Neural crest cell (in vitro differentiated cells): Measurements from ENCODE around the gene RHOXF2. TPM values are rescaled to one million over a fixed set of nuclear protein-coding genes. Genes with fewer than 3 reads are reported as not detected.
"Not testable (repeated sequence)": the region's sequence is repeated elsewhere in the genome, so short reads cannot be mapped to it uniquely, and the experiment has no call there.

Source experiments
- DNase-seq: peaks from one replicate; pipeline ENCODE4 v3.0.0; 2021; ENCODE audit warnings: low read depth, mixed read lengths, low spot score
- H3K27ac Mint-ChIP-seq: one replicate; pipeline ENCODE4 v1.8.0; 2021; ENCODE audit warnings: mild to moderate bottlenecking, mixed read lengths; ENCODE audit not compliant: unreplicated experiment
- H3K27me3 Mint-ChIP-seq: 2 replicates; pipeline ENCODE4 v1.8.0; 2021; ENCODE audit warnings: low read depth, mild to moderate bottlenecking, mixed read lengths
- H3K36me3 Mint-ChIP-seq: 2 replicates; pipeline ENCODE4 v1.8.0; 2021; ENCODE audit warnings: low read depth, mild to moderate bottlenecking, mixed read lengths
- H3K4me1 Mint-ChIP-seq: 2 replicates; pipeline ENCODE4 v1.8.0; 2021; ENCODE audit warnings: mixed read lengths
- H3K4me3 Mint-ChIP-seq: one replicate; pipeline ENCODE4 v1.8.0; 2021; ENCODE audit warnings: mild to moderate bottlenecking, mixed read lengths
- H3K9me3 Mint-ChIP-seq: 2 replicates; pipeline ENCODE4 v1.8.0; 2021; ENCODE audit warnings: mixed read lengths
- long read RNA-seq: library from polyadenylated mRNA; unstranded; transcript quantifications from one replicate; pipeline ENCODE4 v2.0.0, GENCODE V29; 2020
- total RNA-seq: library from RNA; stranded (reverse); gene quantifications from 2 replicates; pipeline ENCODE4 v1.2.1, GENCODE V29; 2021
- TF ChIP-seq, protein P1 (sequence below): fragments of 200-600 bp; sonication (generic); conservative IDR thresholded peaks from 2 replicates; pipeline ENCODE4 v1.5.0; 2021; ENCODE audit warnings: antibody characterized with exemption, mild to moderate bottlenecking

Gene RHOXF2, protein sequence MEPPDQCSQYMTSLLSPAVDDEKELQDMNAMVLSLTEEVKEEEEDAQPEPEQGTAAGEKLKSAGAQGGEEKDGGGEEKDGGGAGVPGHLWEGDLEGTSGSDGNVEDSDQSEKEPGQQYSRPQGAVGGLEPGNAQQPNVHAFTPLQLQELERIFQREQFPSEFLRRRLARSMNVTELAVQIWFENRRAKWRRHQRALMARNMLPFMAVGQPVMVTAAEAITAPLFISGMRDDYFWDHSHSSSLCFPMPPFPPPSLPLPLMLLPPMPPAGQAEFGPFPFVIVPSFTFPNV
- total RNA-seq = not detected in 2 replicates
- long read RNA-seq = 0 reads

DNA sequence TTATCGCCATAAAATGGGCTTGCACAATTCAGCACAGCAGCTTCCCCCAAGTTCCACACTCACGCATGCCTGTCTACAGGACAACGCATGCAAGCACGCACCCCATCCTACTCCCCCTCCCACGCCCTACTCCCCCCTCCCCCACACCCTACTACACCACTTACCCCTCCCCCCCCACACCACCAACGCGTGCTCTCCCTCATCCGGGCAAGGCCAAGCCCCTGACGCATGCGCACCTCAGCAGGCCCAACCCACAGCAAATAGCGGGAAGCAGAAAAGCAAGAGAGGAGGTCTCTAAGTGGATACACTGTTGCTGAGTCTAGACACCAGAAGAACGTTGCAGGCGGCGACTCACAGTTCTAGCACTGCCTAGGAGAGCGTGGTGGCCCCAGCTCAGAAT, at the start of gene RHOXF2:
TSS of gene RHOXF2 (plus strand) at position 301 of the 400 bp plus-strand sequence. CDS start 138 bp downstream, outside the sequence.
- DNase-seq, H3K9me3 Mint-ChIP-seq, H3K4me3 Mint-ChIP-seq, H3K36me3 Mint-ChIP-seq, H3K27me3 Mint-ChIP-seq, H3K27ac Mint-ChIP-seq, H3K4me1 Mint-ChIP-seq: not testable (repeated sequence)

DNA sequence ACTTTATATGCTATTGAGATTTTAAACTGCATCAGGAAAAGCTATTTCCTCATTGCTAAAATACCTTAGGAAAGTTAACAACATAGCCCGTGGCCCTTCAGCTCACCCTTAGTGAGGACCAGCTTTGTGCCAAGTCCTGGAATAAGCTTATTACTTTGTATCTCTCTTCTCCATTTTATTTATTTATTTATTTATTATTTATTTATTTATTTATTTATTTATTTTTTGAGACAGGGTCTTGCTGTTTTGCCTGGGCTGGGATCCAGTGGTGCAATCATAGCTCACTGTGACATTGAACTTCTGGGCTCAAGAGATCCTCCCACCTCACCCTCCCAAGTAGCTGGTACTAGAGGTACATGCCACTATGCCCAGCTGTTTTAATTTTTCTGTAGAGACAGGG, 49.0 kb upstream of the RHOXF2 start:
- no peak for DNase-seq
- Mint-ChIP-seq H3K4me3 (no peak overlapping the region), H3K9me3 (peaks cover 8% of the 10 kb centered on the region), H3K27me3 (no peaks in the 10 kb centered on the region), H3K27ac (no peak overlapping the region), H3K36me3 (no peaks in the 10 kb centered on the region), H3K4me1 (no peaks in the 10 kb centered on the region)
- TF ChIP-seq, protein P1, sequence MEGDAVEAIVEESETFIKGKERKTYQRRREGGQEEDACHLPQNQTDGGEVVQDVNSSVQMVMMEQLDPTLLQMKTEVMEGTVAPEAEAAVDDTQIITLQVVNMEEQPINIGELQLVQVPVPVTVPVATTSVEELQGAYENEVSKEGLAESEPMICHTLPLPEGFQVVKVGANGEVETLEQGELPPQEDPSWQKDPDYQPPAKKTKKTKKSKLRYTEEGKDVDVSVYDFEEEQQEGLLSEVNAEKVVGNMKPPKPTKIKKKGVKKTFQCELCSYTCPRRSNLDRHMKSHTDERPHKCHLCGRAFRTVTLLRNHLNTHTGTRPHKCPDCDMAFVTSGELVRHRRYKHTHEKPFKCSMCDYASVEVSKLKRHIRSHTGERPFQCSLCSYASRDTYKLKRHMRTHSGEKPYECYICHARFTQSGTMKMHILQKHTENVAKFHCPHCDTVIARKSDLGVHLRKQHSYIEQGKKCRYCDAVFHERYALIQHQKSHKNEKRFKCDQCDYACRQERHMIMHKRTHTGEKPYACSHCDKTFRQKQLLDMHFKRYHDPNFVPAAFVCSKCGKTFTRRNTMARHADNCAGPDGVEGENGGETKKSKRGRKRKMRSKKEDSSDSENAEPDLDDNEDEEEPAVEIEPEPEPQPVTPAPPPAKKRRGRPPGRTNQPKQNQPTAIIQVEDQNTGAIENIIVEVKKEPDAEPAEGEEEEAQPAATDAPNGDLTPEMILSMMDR = no peak

DNA sequence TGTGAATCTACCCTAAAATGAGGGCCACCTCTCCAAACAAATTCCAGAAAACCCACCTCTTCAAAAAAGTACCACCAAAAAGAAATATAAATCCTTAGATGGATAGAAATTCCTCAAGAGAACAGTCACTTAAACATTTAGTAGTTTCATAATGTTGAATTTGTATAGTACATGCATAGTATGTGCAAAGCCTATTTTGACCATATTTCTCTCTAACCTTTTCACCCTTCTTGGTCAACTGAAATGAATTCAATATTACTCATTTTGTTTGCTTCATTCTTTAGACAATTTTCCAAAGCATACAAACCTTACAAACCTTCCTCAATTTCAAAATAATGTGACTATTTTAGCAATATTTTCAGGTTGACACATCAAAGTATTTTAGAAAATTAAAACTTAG, 46.8 kb upstream of the RHOXF2 start:
- no peak overlapping the region for H3K27ac Mint-ChIP-seq
- TF ChIP-seq, protein P1 = no peak
- H3K4me1 Mint-ChIP-seq = no peaks in the 10 kb centered on the region
- H3K4me3 Mint-ChIP-seq = no peak overlapping the region
- H3K9me3 Mint-ChIP-seq = peaks cover 6% of the 10 kb centered on the region
- no peaks in the 10 kb centered on the region for H3K27me3 Mint-ChIP-seq
- H3K36me3 Mint-ChIP-seq = no peaks in the 10 kb centered on the region
- no peak for DNase-seq

DNA sequence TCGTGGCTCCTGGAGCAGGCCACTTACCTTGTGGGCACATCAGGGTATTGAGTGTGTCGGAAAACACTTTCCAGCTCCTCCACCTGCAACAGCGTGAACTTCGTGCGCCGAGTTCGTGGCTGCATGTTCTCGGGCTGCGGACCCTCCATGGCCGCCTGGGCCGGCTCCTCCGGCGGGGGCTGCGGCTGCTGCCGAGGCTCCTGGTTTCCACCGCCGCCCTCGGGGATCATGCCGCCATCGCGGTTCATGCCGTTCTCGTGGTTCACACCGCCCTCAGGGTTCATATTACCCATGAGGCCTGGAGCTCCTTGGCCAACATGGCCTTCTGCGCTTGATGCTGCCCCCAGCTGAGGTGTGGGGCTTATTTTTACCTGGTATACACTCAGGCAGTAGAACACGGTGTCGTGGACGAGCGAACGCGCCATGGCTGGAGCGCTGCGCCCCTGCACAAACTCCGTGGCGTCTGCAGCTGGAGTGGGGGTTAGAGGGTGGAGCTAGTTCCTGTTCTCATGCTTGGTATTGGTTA, 42.9 kb upstream of the RHOXF2 start, which contains the start of gene RHOXF1:
TSS of gene RHOXF1 (minus strand) at position 476 of the 526 bp plus-strand sequence. CDS start at position 425, 51 bp downstream.
- no peak for DNase-seq
- Mint-ChIP-seq H3K27ac (no peak within 1 kb of the TSS), H3K4me1 (no peaks in the 10 kb centered on the region), H3K27me3 (no peaks in the 10 kb centered on the region), H3K9me3 (peaks cover 4% of the 10 kb centered on the region), H3K36me3 (no peaks in the 10 kb centered on the region), H3K4me3 (no peak within 1 kb of the TSS)
- TF ChIP-seq, protein P1 = no peak

DNA sequence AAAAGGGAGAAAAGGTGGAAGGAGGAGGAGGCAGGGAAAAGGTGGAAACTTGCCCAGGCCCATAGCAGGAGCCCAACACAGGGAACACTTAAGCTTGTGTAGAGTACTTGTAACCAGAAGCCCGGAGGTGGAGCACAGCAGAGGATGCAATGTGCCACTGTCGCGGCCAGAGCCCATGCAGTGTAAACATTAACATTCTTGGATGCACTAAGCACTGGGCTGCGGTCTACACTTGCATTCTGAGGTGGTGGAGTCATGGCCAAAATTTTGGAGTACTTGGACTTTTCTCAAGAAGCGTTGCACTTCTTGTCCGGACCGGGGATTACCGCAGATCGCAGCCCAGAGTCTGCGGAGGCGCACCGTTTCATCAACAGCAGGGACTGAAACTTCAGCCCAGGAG, 38.2 kb upstream of the RHOXF2 start:
- H3K27ac Mint-ChIP-seq = no peak overlapping the region
- H3K4me3 Mint-ChIP-seq = no peak overlapping the region
- no peak for DNase-seq
- TF ChIP-seq, protein P1 = no peak
- H3K36me3 Mint-ChIP-seq = no peaks in the 10 kb centered on the region
- H3K4me1 Mint-ChIP-seq = no peaks in the 10 kb centered on the region
- no peaks in the 10 kb centered on the region for H3K27me3 Mint-ChIP-seq
- no peaks in the 10 kb centered on the region for H3K9me3 Mint-ChIP-seq

DNA sequence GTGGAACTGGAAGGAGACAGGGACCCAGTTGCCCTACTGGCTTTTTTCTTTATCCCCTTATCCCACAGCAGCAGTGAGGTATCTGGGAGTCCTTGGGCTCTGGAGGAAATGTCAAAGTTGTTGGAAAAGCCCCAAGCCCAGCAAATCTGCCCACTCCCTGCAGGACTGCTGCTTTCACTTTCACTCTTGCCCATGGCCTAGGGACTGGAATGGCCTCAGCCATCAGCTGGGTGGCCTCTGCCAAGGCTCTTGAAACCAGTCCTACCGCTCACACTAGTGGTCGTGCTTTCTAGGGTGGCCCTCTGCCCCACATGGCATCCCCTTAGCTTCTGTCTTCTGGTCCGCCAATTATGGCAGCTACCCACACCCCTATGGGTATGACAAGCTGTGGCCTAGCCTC, 33.0 kb upstream of the RHOXF2 start:
- no peak overlapping the region for H3K27ac Mint-ChIP-seq
- H3K36me3 Mint-ChIP-seq = peaks cover 3% of the 10 kb centered on the region
- H3K9me3 Mint-ChIP-seq = peaks cover 5% of the 10 kb centered on the region
- no peak overlapping the region for H3K4me3 Mint-ChIP-seq
- H3K27me3 Mint-ChIP-seq = no peaks in the 10 kb centered on the region
- no peaks in the 10 kb centered on the region for H3K4me1 Mint-ChIP-seq
- no peak for DNase-seq
- TF ChIP-seq, protein P1 = no peak

DNA sequence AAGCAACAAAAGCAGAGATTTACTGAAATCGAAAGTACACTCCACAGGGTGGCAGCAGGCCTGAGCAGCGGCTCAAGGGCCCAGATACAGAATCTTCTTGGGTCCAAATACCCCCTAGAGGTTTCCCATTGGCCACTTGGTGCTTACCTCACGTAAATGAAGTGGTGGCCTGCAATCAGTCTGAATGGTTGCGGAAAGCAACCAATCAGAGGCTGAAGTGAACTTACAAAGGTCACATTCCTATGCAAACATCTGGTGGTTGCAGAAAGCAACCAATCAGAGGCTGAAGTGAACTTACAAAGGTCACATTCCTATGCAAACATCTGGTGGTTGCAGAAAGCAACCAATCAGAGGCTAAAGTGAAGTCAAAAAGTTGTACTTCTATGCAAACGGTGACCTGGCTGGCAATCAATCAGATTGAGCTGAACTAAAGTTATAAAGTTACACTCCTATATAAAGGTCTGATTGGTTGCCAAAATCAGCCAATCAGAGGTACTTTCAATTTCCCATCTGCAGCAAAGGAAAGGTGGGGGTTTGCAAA, 30.0 kb upstream of the RHOXF2 start:
- not testable (repeated sequence) for H3K36me3 Mint-ChIP-seq, H3K9me3 Mint-ChIP-seq, H3K4me3 Mint-ChIP-seq, H3K4me1 Mint-ChIP-seq, H3K27me3 Mint-ChIP-seq, DNase-seq, H3K27ac Mint-ChIP-seq
